ENCODE measurements around the gene CYS1. TPM values are rescaled to one million over a fixed set of nuclear protein-coding genes. Genes with fewer than 3 reads are reported as not detected.
"Not testable (repeated sequence)": the region's sequence is repeated elsewhere in the genome, so short reads cannot be mapped to it uniquely, and the experiment has no call there.

The CYS1 gene
- total RNA-seq, 1 experiment from 2014 or later = 0.12 TPM

DNA sequence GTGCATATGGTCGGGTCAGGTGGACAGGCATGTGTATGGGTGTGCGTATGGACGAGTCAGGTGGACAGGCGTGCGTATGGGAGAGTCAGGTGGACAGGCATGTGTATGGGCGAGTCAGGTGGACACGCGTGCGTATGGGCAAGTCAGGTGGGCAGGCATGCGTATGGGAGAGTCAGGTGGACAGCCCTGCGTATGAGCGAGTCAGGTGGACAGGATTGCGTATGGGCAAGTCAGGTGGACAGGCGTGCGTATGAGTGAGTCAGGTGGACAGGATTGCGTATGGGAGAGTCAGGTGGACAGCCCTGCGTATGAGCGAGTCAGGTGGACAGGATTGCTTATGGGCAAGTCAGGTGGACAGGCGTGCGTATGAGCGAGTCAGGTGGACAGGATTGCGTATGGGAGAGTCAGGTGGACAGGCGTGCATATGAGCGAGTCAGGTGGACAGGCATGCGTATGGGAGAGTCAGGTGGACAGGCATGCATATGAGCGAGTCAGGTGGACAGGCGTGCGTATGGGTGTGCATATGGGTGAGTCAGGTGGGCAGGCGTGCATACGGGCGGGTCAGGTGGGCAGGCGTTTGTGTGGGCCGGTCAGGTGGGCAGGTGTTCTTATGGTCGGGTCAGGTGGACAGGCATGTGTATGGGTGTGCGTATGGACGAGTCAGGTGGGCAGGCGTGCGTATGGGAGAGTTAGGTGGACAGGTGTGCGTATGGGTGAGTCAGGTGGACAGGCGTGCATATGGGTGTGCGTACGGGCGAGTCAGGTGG, 66.4 kb downstream of the CYS1 start:
- DNase-seq (ENCODE audit: low read depth) = not testable (repeated sequence)

- no peak for DNase-seq (ENCODE audit: low read depth)
These were observed 67.2 kb downstream of the CYS1 start for GRCh38 chr2:10012963-10013461.

GRCh38 chr2:10012366-10012962, 67.7 kb downstream of the CYS1 start:
- not testable (repeated sequence) for DNase-seq (ENCODE audit: low read depth)

DNA sequence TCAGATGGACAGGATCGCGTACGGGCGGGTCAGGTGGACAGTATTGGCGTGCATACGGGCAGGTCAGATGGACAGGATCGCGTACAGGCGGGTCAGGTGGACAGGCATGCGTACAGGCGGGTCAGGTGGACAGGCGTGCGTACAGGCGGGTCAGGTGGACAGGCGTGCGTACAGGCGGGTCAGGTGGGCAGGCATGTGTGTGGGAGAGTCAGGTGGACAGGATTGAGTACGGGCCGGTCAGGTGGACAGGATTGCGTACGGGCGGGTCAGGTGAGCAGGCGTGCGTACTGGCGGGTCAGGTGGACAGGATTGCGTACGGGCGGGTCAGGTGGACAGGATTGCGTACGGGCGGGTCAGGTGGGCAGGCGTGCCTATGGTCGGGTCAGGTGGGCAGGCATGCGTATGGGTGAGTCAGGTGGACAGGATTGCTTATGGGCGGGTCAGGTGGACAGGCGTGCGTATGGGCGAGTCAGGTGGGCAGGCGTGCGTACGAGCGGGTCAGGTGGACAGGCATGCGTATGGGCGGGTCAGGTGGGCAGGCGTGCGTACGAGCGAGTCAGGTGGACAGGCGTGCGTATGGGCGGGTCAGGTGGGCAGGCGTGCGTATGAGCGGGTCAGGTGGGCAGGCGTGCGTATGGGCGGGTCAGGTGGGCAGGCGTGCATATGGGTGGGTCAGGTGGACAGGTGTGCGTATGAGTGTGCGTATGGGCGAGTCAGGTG, 68.4 kb downstream of the CYS1 start:
- DNase-seq (ENCODE audit: low read depth) = not testable (repeated sequence)

DNA sequence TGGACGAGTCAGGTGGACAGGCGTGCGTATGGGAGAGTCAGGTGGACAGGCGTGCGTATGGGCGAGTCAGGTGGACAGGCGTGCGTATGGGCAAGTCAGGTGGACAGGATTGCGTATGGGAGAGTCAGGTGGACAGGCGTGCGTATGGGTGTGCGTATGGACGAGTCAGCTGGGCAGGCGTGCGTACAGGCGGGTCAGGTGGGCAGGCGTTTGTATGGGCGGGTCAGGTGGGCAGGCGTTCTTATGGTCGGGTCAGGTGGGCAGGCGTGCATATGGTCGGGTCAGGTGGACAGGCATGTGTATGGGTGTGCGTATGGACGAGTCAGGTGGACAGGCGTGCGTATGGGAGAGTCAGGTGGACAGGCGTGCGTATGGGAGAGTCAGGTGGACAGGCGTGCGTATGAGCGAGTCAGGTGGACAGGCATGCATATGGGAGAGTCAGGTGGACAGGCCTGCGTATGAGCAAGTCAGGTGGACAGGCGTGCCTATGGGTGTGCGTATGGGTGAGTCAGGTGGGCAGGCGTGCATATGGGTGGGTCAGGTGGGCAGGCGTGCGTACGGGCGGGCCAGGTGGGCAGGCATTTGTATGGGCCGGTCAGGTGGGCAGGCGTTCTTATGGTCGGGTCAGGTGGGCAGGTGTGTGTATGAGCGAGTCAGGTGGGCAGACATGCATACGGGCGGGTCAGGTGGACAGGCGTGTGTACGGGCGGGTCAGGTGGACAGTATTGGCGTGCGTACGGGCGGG, 69.2 kb downstream of the CYS1 start:
- not testable (repeated sequence) for DNase-seq (ENCODE audit: low read depth)

- peak; percentile 28 for DNase-seq (ENCODE audit: low read depth)
These were observed 70.1 kb downstream of the CYS1 start for GRCh38 chr2:10009811-10010781.

DNA sequence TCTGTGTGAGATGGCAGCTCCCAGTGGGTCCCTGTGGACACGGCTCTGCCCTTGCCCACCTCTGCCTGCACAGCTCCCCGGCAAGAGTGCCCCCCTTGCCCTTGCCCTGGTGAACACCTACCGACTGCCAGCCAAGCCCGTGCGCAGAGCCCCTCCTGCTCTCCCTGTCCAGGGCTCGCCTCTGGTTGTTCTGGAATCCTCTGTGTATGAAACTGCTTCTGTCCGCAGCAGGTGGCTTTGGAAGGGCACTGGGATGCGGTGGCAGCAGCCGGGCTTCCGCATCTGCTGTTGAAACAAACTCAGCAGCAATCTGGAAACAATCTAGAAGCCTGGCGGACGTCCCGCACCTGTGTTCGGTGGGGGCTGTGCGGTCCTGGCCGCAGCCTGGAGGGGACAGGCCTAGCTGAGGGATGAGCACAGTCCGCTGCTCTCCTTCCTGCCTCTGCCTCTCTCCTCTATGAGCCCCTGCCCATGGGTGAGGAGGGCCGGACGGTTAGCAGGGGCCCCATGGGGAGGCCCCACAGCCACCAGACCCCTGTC, 70.9 kb downstream of the CYS1 start:
- DNase-seq (ENCODE audit: low read depth) = no peak

DNA sequence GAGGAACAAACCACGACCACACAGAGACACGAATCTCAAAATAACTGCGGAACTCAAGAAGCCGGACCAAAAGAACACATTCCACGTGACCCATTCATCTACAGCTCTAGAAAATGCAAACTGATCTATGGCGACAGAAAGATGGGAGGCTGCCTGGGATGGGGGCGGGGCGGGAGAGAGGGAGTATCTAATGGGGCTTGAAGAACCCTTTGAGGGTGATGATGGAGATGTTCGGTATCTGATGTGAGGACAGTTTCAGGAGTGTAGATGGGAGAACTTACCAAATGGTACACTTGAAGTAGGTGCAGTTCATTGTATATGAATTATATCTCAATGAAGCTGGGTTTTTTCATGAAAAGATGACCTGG, 71.4 kb downstream of the CYS1 start:
- no peak for DNase-seq (ENCODE audit: low read depth)

DNA sequence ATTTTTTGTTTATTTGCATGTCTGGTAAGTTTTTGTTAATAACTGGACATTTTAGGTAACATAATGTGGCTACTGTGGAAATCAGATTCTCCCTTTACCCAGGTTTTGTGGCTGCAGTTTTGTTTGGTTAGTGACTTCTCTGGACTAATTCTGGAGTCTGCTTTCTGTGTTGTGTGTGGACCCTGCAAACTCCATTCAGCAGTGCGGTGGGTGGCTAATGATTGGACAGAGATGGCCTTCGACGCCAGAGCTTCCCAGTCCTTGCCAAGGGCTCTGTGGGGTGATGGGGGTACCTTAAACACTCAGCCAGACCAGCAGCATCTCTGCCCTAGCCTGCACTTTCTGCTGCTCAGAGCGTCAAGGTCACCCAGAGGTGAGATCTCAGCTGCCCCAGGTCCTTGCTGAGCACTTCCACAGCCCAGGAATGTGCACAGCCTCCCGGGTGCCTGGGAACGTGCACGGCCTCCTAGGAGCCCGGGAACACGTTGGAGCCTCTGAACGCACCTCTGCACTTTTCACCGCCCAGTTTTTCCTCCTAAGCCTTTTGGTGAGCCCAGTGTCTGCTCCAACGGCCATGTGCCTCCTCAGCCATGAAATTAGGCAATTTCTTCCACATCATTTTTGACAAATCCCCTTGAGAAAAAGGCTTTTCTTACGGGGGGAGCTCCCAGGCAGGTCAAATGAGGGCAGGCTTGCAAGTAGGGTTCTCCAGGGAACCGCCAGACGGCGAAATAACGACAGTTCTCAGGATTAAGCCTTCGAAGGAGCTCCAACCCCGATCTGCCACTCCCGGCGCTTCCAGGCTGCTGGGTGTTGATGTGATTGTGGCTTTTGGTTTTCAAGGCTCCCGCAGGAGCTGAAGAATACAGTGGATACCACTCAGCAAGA, 72.0 kb downstream of the CYS1 start:
- peak; percentile 43 for DNase-seq (ENCODE audit: low read depth)

DNA sequence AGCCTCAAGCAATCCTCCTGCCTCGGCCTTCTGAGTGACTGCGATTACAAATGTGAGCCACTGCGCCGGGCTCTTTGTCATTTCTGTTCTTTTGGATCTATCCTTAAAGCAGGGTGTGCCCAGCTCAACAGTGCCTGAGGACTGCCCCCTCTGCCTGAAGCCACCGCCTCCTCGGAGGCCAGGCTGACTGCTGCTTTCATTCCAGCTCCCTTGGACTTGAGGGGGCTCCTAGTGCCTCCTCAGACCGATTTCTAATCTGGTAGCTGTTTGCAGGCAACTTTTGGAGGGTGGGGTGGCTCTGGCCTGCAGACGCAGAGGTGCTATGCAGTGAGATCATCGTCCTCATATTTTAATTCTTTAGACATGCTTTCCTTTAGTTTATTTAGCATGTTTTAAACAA, 72.8 kb downstream of the CYS1 start:
- DNase-seq (ENCODE audit: low read depth) = no peak

Other genes starting within 250 kb of the CYS1 start
- 40.9 and 49.6 TPM in 2 replicates for gene TAF1B, start 236.9 kb downstream of the CYS1 start, total RNA-seq (2014; rRNA removed; shearing (Covaris generic))
- gene GRHL1, start 128.7 kb downstream of the CYS1 start, total RNA-seq (2014; rRNA removed; shearing (Covaris generic)) = 0.36 and 0.68 TPM in 2 replicates
- gene KLF11, start 36.9 kb downstream of the CYS1 start, total RNA-seq (2014; rRNA removed; shearing (Covaris generic)) = 2.4 and 3.0 TPM in 2 replicates
- 134 and 144 TPM in 2 replicates for gene RRM2, start 42.3 kb upstream of the CYS1 start, total RNA-seq (2014; rRNA removed; shearing (Covaris generic))
- gene HPCAL1, start 222.5 kb upstream of the CYS1 start, total RNA-seq (2014; rRNA removed; shearing (Covaris generic)) = 273 and 343 TPM in 2 replicates